Mammary epithelial cell (primary cell): ENCODE results near the gene GRAP2.

Experiments used
- CTCF ChIP-seq, 2 donors: IDR thresholded peaks in 1 of 2; conservative IDR thresholded peaks in 1 of 2; 2 replicates each; pipeline ENCODE4 v1.5.1; 2011 to 2012; ENCODE audit warnings: inconsistent platforms in 2 of 2, low read length in 2 of 2, mild to moderate bottlenecking in 2 of 2, control low read depth in 1 of 2, low read depth in 1 of 2; ENCODE audit not compliant: insufficient read depth in 1 of 2; ENCODE audit errors: extremely low read depth in 1 of 2
- EZH2 ChIP-seq: IDR thresholded peaks from 2 replicates; pipeline ENCODE4 v1.6.1; 2012; ENCODE audit warnings: low read length, inconsistent platforms, borderline replicate concordance

GRCh38 chr22:40009292-40009774 is 108.4 kb downstream of the GRAP2 start:
- TF ChIP-seq CTCF (conservative IDR thresholded peaks at IDR 0.05 in 1 of 2, IDR thresholded peaks at IDR 0.05 in 1 of 2; ENCODE audit: extremely low read depth in 1 of 2, insufficient read depth in 1 of 2, low read depth in 1 of 2, low read length in 2 of 2): no peak
- no peak for TF ChIP-seq EZH2
